ENCODE results near the gene RPL31.

The RPL31 gene

GRCh38 chr2:100998235-100998573, 3.9 kb upstream of the RPL31 start:
- no peak for DNase-seq

DNA sequence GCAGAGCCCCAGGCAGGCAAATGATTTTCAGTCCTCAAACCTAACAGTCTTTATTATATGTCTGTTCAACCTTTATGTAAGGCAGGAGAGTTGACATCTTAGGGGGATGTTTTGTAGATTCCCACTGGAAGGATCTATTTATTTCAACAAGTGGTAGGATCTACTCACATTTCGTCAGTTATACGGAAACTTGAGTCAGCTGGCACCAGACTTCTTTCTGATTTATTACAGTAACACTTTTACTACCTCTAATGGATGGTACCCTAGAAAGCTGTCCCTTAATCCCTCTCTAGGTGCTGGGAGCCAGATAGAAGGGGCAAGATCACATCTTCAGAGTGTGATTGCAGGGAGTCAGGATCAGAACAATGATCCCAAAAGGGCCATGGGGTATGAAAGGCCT, 2.1 kb upstream of the RPL31 start:
- DNase-seq, result no peak

DNA sequence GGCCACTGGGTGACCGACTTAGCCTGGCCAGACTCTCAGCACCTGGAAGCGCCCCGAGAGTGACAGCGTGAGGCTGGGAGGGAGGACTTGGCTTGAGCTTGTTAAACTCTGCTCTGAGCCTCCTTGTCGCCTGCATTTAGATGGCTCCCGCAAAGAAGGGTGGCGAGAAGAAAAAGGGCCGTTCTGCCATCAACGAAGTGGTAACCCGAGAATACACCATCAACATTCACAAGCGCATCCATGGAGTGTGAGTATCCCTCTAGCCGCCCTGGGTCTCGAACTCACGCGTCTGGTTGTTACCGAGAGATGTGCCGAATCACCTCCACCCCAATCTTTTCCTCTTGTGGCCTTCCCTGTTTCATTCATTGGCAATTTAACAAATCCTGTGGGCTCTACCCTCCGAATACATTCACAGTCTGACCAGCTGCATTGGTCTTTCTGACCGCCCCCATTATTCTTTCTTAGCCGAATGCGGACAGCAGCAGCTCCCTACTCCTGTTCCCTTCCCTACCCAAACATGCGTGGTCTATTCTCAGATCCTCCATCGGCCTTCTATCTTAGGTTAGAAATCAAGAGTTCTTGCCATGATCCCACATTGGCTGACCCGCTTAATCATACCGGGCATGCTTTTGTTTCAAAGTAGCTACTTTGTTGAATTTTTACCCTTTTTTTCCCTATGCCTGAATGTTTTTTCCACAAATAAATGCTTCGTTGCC, 631 bp downstream of the RPL31 start:
- DNase-seq, result no peak

GRCh38 chr2:101003278-101003775, 1.2 kb downstream of the RPL31 start:
- DNase-seq, result no peak

GRCh38 chr2:101004620-101005325, 2.7 kb downstream of the RPL31 start:
- no peak for DNase-seq

DNA sequence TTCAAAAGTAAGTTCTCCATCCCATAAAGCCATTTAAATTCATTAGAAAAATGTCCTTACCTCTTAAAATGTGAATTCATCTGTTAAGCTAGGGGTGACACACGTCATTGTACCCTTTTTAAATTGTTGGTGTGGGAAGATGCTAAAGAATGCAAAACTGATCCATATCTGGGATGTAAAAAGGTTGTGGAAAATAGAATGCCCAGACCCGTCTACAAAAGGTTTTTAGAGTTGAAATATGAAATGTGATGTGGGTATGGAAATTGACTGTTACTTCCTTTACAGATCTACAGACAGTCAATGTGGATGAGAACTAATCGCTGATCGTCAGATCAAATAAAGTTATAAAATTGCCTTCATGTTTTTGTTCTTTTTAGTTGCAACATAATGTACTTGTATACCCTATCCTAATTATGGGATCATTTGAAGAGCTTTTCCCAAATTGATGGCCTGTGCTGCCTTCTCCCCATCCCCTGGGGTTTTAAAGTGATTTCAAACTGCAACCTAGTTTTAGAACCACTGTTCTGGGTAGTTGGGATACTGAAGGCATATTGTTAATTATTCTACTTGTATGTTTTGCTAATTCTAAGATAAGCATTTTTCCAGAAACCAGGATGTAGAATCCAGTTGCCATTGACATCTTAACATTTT, 4.1 kb downstream of the RPL31 start:
- DNase-seq, result no peak

- no peak for DNase-seq
Measured at GRCh38 chr2:101007415-101008345, 5.6 kb downstream of the RPL31 start.

DNA sequence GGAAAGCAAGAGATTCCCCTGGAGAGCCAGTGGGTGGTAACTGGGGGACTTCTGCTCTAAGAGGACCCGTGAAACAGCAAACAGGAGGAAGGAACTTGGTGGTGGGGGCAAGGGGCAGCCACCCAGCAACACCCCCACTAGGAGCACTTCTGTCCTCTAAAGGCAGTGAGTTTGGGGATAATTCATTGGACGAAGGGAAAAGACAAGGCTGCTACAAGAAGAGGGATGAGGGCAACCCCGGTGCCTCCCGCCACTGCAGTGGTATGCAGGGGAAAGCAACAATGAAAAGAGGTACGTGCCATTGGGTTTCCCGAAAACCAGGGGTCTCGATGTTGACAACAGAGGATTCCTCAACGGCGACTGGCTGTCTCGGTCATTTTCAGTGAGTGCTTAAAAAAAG, 9.1 kb downstream of the RPL31 start:
- no peak for DNase-seq

GRCh38 chr2:101012054-101012705, 10.1 kb downstream of the RPL31 start:
- DNase-seq, result no peak

DNA sequence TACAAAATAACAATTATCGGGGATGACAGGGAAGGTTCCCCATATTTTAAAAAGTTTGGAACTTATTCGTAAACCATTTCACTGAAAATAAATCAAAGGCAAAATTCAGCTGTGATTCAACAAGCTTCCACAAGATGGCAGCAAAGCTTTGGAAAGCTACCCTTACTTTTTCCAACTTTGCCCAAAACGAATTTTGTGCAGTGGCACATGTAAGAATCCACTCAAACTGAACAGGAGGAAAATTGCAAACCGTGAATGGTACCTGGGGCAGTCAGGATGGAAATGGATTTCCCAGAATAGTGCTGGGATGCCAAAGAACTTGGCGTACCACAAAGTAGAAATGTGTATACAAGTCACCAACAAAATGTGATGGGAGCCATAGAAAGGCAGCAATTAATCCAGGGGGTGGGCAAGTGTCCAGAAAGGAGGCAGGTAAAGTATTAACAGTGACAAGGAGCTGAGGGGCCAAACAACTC, 10.7 kb downstream of the RPL31 start:
- peak; percentile 11 for DNase-seq

- no peak for DNase-seq
Measured at GRCh38 chr2:101014264-101014857, 12.3 kb downstream of the RPL31 start.

DNA sequence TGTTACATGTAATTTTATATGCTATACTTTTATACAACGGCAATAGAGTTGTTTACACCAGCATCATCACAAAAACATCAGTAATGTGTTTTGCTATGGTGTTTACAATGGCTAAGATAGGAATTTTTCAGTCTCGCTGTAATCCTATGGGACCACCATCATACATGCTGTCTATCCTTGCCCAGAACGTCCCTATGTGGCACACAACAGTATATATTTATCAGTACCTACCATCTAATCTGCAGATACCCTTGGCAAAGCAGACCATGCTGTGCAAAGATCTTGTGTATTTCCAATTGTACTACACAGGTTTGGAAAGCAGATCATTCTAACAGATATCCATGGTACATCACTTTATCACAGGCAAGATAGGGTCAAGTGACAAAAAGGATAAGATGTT, 15.3 kb downstream of the RPL31 start:
- no peak for DNase-seq

DNA sequence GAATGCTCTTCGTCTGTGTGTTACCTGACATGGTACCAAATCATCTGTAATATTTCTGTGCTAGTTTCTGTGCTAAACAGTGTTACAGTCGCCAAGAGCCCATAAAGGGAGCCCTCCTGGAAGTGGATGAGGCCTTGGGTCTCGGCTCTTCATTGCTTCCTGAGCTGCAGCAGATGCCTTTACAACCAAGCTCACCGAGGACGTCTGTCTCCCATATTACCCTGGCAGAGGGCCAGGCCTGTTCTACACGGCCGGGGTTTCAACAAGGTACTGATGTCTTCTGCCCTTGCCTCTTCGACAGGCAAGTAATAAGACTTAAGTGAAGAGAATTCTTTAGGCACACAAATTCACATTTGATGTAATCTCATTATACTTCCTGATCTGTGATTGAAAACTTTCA, 16.8 kb downstream of the RPL31 start:
- peak; percentile 6 for DNase-seq

GRCh38 chr2:101022221-101022620, 20.1 kb downstream of the RPL31 start:
- DNase-seq, result no peak

DNA sequence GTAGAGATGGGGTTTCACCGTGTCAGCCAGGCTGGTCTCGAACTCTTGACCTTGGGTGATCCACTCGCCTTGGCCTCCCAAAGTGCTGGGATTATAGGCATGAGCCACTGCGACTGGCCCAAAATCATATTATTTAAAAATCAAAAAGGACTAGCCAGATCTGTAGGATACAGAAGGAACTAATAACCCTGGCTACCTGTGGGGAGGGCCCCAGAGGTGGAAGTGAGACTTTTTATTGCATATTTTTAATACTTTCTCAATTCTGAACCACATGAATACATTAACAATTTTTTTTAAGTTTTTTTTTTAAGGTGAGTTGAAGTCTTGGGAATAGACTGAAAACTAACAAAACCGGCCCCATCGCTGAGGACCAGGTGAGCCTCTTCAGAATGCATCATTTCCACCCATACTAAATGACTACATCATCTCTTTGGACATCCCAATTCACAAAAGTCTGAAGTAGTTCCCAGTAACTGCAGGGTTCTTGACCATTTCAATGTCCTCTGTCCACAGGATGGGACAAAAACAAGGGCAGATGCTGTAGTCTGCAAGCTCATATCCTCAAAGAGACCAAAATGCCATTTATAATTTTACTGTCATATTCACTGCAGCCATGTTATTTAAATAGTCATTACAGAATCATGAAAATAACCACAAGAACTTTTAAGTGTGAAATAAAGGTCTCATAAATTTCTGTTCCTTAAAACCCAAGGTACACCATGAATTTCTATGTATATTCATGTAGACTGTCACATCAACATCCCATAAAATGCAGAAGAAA, 21.4 kb downstream of the RPL31 start:
- DNase-seq, result no peak

GRCh38 chr2:101025561-101025960, 23.5 kb downstream of the RPL31 start:
- no peak for DNase-seq

DNA sequence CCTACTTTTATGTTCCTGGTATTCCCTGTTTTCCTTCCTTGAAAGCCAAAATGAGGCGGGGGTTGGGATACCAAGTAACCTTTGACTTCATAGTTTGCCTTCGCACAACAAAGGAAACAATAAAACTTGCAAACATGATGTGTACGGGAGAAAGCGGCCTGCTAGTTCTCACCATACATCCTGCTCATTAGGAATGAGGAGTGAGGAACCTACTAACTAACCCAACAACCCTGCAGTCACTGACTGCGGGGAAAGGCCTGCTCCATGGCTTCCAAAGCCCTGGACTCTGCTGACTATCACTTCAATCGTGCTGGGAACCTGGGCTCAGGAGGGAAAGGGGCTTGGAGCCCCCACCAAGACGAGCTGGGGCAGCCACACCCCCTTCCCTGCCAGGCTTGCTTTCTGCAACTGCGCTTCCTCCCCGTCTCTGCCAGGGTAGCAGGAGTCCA, 24.2 kb downstream of the RPL31 start:
- DNase-seq, result no peak

DNA sequence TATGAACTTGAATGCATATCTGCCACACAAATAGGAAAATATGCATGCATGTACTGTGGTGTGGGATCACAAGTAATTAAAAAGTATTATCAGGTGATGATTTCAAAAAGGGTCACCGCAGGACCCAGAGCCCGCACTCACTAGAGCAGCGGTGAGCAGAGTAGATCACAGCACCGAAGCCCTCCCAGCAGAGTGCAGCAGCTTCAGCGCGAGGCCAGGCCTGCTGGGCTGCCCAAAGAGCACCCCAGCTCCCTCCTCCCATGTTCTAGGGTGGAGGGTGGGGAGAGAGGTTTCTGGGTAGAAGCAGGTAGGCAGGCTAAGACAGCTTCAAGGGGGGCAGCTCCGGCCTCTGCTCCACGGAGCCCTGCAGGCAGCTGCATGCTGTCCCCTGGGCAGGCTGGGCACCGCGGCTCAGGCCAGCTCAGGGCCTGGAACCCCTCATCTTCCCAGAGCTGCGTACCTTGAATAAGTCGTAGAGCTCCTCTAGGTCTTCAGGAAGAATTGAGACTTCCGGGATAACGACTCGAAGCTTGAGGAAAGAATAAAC, 24.9 kb downstream of the RPL31 start:
- no peak for DNase-seq

DNA sequence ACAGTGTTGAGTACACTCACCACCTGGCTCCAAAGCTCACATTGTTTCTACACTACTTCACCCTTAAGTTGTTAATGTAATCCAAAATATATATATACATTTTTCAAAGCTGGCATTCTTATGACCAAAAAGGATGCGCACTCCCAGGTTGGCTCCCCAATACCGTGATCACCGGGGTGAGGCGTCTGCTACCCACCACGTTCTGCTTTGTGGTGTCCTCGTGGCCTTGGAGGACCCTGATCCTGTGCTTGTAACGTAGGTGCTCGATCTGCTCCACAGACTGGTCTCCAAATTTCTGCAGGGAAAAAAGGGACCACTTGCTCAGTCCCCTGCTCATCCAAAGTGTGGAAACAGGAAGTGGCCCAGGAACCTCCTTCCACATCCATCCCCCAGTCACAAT, 25.8 kb downstream of the RPL31 start:
- DNase-seq, result no peak

- DNase-seq, result no peak
Measured at GRCh38 chr2:101030866-101031554, 28.9 kb downstream of the RPL31 start.

All from NCI-H2171 (cell line).